HEK293 (cell line): ENCODE results near the gene VPS26B.
"Not testable (repeated sequence)": the region's sequence is repeated elsewhere in the genome, so short reads cannot be mapped to it uniquely, and the experiment has no call there.

Experiments
- CTCF ChIP-seq: fragments of 450-650 bp; formaldehyde crosslinking; IDR thresholded peaks from 2 replicates; pipeline ENCODE4 v1.5.1; 2016; ENCODE audit warnings: missing biosample characterization, missing genetic modification characterization
- ELK4 ChIP-seq: IDR thresholded peaks from 2 replicates; pipeline ENCODE4 v1.6.1; 2011; ENCODE audit warnings: mild to moderate bottlenecking, low read depth, low read length, borderline replicate concordance
- REST ChIP-seq: fragments of 450-650 bp; formaldehyde crosslinking; IDR thresholded peaks from 2 replicates; pipeline ENCODE4 v1.5.1; 2016; ENCODE audit warnings: missing biosample characterization, missing genetic modification characterization
- SP2 ChIP-seq: fragments of 450-650 bp; formaldehyde crosslinking; IDR thresholded peaks from 2 replicates; pipeline ENCODE4 v1.5.1; 2016; ENCODE audit warnings: missing biosample characterization, missing genetic modification characterization
- ZBTB17 ChIP-seq: fragments of 450-650 bp; formaldehyde crosslinking; IDR thresholded peaks from 2 replicates; pipeline ENCODE4 v1.5.1; 2016; ENCODE audit warnings: missing biosample characterization, missing genetic modification characterization
- ZBTB26 ChIP-seq: fragments of 450-650 bp; formaldehyde crosslinking; optimal IDR thresholded peaks from 2 replicates; pipeline ENCODE3; 2016; ENCODE audit warnings: missing biosample characterization, mild to moderate bottlenecking, missing genetic modification characterization
- ZBTB7A ChIP-seq: fragments of 450-650 bp; formaldehyde crosslinking; IDR thresholded peaks from 2 replicates; pipeline ENCODE4 v1.5.1; 2016; ENCODE audit warnings: low read depth, missing biosample characterization, missing genetic modification characterization
- ZNF768 ChIP-seq: fragments of 450-650 bp; formaldehyde crosslinking; IDR thresholded peaks from 2 replicates; pipeline ENCODE4 v1.5.1; 2018; ENCODE audit warnings: missing biosample characterization, mild to moderate bottlenecking, missing genetic modification characterization

GRCh38 chr11:134284349-134284748 lies 59.9 kb downstream of the VPS26B start:
- not testable (repeated sequence) for TF ChIP-seq SP2; CTCF (tag by site-specific recombination); ZBTB26 (tag by site-specific recombination); ZBTB17; ZNF768 (tag by site-specific recombination); ZBTB7A (tag by site-specific recombination); REST; ELK4
